SHP77 (cell line): ENCODE results near the gene KNSTRN.

Experiments used
- DNase-seq, 2 experiments: peaks; one replicate each; lab custom pipeline; 2025; lab: John Stamatoyannopoulos, UW

The KNSTRN gene

GRCh38 chr15:40365624-40366456, 16.7 kb upstream of the KNSTRN start:
- no peak for DNase-seq

GRCh38 chr15:40366457-40367370, 15.8 kb upstream of the KNSTRN start:
- no peak for DNase-seq

GRCh38 chr15:40367371-40367685, 15.2 kb upstream of the KNSTRN start:
- DNase-seq = no peak

GRCh38 chr15:40367686-40368611, 14.6 kb upstream of the KNSTRN start:
- DNase-seq = peak; percentile 58 to 73

- DNase-seq = no peak
Measured at GRCh38 chr15:40368719-40369473, 13.6 kb upstream of the KNSTRN start.

GRCh38 chr15:40369474-40369869, 13.0 kb upstream of the KNSTRN start:
- DNase-seq = no peak

GRCh38 chr15:40369971-40370370, 12.6 kb upstream of the KNSTRN start:
- no peak for DNase-seq

GRCh38 chr15:40372981-40373380, 9.5 kb upstream of the KNSTRN start:
- no peak for DNase-seq

GRCh38 chr15:40377606-40378005, 4.9 kb upstream of the KNSTRN start:
- no peak for DNase-seq

GRCh38 chr15:40379374-40379773, 3.1 kb upstream of the KNSTRN start:
- no peak for DNase-seq

- no peak for DNase-seq
Measured at GRCh38 chr15:40379853-40380252, 2.7 kb upstream of the KNSTRN start.

GRCh38 chr15:40380636-40381035, 1.9 kb upstream of the KNSTRN start:
- DNase-seq = no peak

- DNase-seq = no peak
Measured at GRCh38 chr15:40381818-40382529, 547 bp upstream of the KNSTRN start.

GRCh38 chr15:40386480-40386879, 4.0 kb downstream of the KNSTRN start:
- DNase-seq = no peak

GRCh38 chr15:40388941-40389823, 6.7 kb downstream of the KNSTRN start:
- DNase-seq = no peak

- DNase-seq = no peak
Measured at GRCh38 chr15:40389824-40390595, 7.5 kb downstream of the KNSTRN start.

GRCh38 chr15:40392986-40393948, 10.7 kb downstream of the KNSTRN start:
- no peak for DNase-seq
